ENCODE results near the gene SMTNL1. TPM values are rescaled to one million over a fixed set of nuclear protein-coding genes. Genes with fewer than 3 reads are reported as not detected.
A peak's percentile ranks its signal among the peaks of the same experiment; 100 is the strongest.

SMTNL1 gene
- total RNA-seq, 1 experiment from 2014 or later, result not detected

DNA sequence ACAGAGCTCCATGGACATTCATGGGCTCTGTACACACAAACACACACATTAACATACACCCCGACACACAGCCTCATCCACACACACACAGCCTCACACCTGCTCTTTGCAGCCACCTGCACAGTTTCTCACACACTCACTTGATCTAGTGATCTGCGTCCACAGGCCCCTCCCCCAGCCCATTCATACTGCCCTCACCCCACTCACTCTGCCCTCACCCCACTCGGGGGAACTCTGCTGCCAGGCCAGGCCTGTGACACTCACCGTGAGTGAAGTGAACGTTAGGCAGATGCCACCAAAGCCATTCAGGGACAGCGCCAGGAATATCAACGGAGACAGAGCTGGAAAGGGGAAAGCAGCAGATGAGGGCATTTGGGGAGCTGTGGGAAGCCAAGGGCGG lies 36.9 kb upstream of the SMTNL1 start:
- peak overlapping the region in 2 of 3 experiments; percentile 67 to 94; a peak in 4 of 7 replicates for H3K27ac Mint-ChIP-seq

More for the DNA sequence above, 36.9 kb upstream of the SMTNL1 start:
- Histone ChIP-seq H4K8ac (replicated peaks; ENCODE audit: insufficient read length, low read depth, low read length) (no peak overlapping the region), H2BK12ac (ENCODE audit: insufficient read length, low read depth, low read length) (no peak overlapping the region), H3K4me2 (ENCODE audit: insufficient read depth, insufficient read length, low read length) (no peak overlapping the region), H3K14ac (ENCODE audit: insufficient read depth, low read length) (no peak overlapping the region), H4K20me1 (ENCODE audit: control insufficient read depth, insufficient read depth, insufficient read length) (no peaks in the 10 kb centered on the region), H3T11ph (ENCODE audit: low read length) (no peak overlapping the region), H2AFZ (ENCODE audit: low read length) (no peak overlapping the region), H3K9me3 (ENCODE audit: control insufficient read depth, low read depth, low read length) (no peaks in the 10 kb centered on the region), H3K23ac (ENCODE audit: insufficient read length, low read depth, low read length) (no peak overlapping the region), H3K4ac (ENCODE audit: low read depth, low read length) (no peak overlapping the region), H2AK5ac (ENCODE audit: insufficient read length, low read length) (no peak overlapping the region), H2BK20ac (ENCODE audit: low read depth, low read length, poor library complexity, severe bottlenecking) (no peak overlapping the region), H3K56ac (ENCODE audit: insufficient read length, low read depth, low read length) (no peak overlapping the region), H2BK120ac (ENCODE audit: low read depth, low read length, poor library complexity, severe bottlenecking) (no peak overlapping the region), H4K5ac (ENCODE audit: insufficient read length, low read depth, low read length) (no peak overlapping the region), H3K79me2 (ENCODE audit: insufficient read depth, low read length) (no peaks in the 10 kb centered on the region), H3K27me3 (ENCODE audit: insufficient read depth, low read length) (no peaks in the 10 kb centered on the region), H3K9ac (ENCODE audit: extremely low read depth, insufficient read length, low read length) (no peak overlapping the region), H3K79me1 (ENCODE audit: insufficient read depth, low read depth, low read length, poor library complexity, severe bottlenecking) (no peaks in the 10 kb centered on the region), H2BK15ac (ENCODE audit: low read depth, low read length) (no peak overlapping the region), H3K27ac (ENCODE audit: insufficient read length, low read depth, low read length) (no peak overlapping the region), H4K91ac (ENCODE audit: insufficient read length, low read depth, low read length) (no peak overlapping the region), H3K4me1 (ENCODE audit: insufficient read depth, low read length) (peaks cover 5% of the 10 kb centered on the region; the same call in 1 of the 2 replicates), H3K23me2 (ENCODE audit: insufficient read length, low read depth, low read length, poor library complexity, severe bottlenecking) (no peaks in the 10 kb centered on the region), H2BK5ac (ENCODE audit: insufficient read length, low read length) (no peak overlapping the region), H3K18ac (ENCODE audit: insufficient read length, low read depth, low read length) (no peak overlapping the region)
- Mint-ChIP-seq H3K9me3 (no peaks in the 10 kb centered on the region), H3K36me3 (ENCODE audit: insufficient read depth in 1 of 3, low read depth in 3 of 3) (peaks cover 18 to 32% (median 20%) of the 10 kb centered on the region in 3 experiments; a peak in 6 of 7 replicates), H3K4me3 (peak overlapping the region; percentile 6 to 72; a peak in 4 of 5 replicates), H3K27me3 (ENCODE audit: low read depth) (no peaks in the 10 kb centered on the region; the same call in 1 of the 2 replicates), H3K4me1 (peaks cover 28 to 57% of the 10 kb centered on the region in 2 experiments)
- TF ChIP-seq, protein P1, sequence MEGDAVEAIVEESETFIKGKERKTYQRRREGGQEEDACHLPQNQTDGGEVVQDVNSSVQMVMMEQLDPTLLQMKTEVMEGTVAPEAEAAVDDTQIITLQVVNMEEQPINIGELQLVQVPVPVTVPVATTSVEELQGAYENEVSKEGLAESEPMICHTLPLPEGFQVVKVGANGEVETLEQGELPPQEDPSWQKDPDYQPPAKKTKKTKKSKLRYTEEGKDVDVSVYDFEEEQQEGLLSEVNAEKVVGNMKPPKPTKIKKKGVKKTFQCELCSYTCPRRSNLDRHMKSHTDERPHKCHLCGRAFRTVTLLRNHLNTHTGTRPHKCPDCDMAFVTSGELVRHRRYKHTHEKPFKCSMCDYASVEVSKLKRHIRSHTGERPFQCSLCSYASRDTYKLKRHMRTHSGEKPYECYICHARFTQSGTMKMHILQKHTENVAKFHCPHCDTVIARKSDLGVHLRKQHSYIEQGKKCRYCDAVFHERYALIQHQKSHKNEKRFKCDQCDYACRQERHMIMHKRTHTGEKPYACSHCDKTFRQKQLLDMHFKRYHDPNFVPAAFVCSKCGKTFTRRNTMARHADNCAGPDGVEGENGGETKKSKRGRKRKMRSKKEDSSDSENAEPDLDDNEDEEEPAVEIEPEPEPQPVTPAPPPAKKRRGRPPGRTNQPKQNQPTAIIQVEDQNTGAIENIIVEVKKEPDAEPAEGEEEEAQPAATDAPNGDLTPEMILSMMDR (conservative IDR thresholded peaks at IDR 0.05), result no peak
- no CpG with 5 or more reads among the region's 8 CpGs for WGBS (ENCODE audit: extremely low coverage, insufficient read length, low lambda C conversion rate)
- no peak for DNase-seq

All from H9 (cell line).